Osteocyte (in vitro differentiated cells): ENCODE measurements around the gene UXT. TPM values are rescaled to one million over a fixed set of nuclear protein-coding genes. Genes with fewer than 3 reads are reported as not detected.
A peak's percentile ranks its signal among the peaks of the same experiment; 100 is the strongest.
"Not testable (repeated sequence)": the region's sequence is repeated elsewhere in the genome, so short reads cannot be mapped to it uniquely, and the experiment has no call there.

Experiments
- DNase-seq: peaks from one replicate; pipeline ENCODE4 v3.0.0; 2021; ENCODE audit warnings: mixed read lengths; ENCODE audit not compliant: unreplicated experiment; ENCODE audit errors: extremely low spot score
- H3K27ac Mint-ChIP-seq: one replicate; pipeline ENCODE4 v1.8.0; 2021; ENCODE audit warnings: mild to moderate bottlenecking, mixed read lengths; ENCODE audit not compliant: unreplicated experiment
- H3K27me3 Mint-ChIP-seq: one replicate; pipeline ENCODE4 v1.8.0; 2021; ENCODE audit warnings: mixed read lengths; ENCODE audit not compliant: unreplicated experiment
- H3K36me3 Mint-ChIP-seq: one replicate; pipeline ENCODE4 v1.8.0; 2021; ENCODE audit warnings: mixed read lengths; ENCODE audit not compliant: unreplicated experiment
- H3K4me1 Mint-ChIP-seq: one replicate; pipeline ENCODE4 v1.8.0; 2021; ENCODE audit warnings: mixed read lengths; ENCODE audit not compliant: unreplicated experiment
- H3K4me3 Mint-ChIP-seq: one replicate; pipeline ENCODE4 v1.8.0; 2021; ENCODE audit warnings: mild to moderate bottlenecking, moderate library complexity, mixed read lengths; ENCODE audit not compliant: unreplicated experiment
- H3K9me3 Mint-ChIP-seq: one replicate; pipeline ENCODE4 v1.8.0; 2021; ENCODE audit warnings: mixed read lengths; ENCODE audit not compliant: unreplicated experiment
- CTCF ChIP-seq: fragments of 200-600 bp; sonication (generic); IDR thresholded peaks from 2 replicates; pipeline ENCODE4 v1.5.0; 2021; ENCODE audit warnings: antibody characterized with exemption, mild to moderate bottlenecking, moderate library complexity
- total RNA-seq: library from RNA; stranded (reverse); gene quantifications from 2 replicates; pipeline ENCODE4 v1.2.1, GENCODE V29; 2021

The UXT gene
- total RNA-seq, 1 donor from 2014 or later: 69.6 TPM

DNA sequence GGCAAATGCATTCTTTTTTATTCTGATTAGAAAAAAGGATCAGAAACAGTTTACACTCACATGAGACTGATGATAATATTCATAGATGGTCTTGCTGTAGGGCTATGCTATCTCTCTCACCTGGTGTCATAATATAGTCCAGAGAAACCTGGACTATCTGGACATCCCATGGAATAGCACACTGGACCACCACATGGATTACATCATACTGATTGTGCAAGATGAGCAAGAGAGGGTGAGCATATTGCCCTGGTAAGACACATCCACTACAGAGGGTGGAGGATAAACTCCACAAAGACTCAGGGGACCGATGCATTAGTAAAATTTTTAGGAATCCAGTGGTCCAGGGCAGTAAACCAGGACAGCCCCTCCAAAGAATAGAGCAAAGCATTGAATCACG lies 47.5 kb downstream of the UXT start:
- no peaks in the 10 kb centered on the region for H3K9me3 Mint-ChIP-seq
- peaks cover 2% of the 10 kb centered on the region for H3K4me1 Mint-ChIP-seq
- no peak for DNase-seq
- peaks cover 5% of the 10 kb centered on the region for H3K27me3 Mint-ChIP-seq
- TF ChIP-seq CTCF: no peak
- H3K36me3 Mint-ChIP-seq: no peaks in the 10 kb centered on the region
- no peak overlapping the region for H3K27ac Mint-ChIP-seq
- no peak overlapping the region for H3K4me3 Mint-ChIP-seq

DNA sequence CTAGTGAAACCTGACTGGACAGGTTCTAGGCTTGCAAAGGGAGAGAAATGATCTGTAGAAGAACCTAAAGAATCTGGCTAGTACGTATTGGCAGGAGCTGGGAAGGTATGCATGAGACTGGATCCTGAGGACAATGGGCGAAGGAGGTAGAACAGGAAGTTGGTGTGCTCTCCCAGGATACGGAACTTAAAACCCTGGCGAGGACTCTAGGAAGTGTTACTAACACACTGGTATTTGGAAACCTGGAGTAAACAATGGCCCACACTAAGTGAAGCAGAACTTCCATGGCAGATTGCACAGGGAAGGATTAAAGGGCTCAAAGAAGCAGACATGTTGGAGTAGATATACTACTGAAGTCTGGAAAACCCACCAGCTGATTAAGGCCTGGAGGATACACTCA lies 48.5 kb downstream of the UXT start:
- H3K9me3 Mint-ChIP-seq: no peaks in the 10 kb centered on the region
- no peak overlapping the region for H3K27ac Mint-ChIP-seq
- DNase-seq: no peak
- H3K4me1 Mint-ChIP-seq: peaks cover 2% of the 10 kb centered on the region
- H3K36me3 Mint-ChIP-seq: no peaks in the 10 kb centered on the region
- no peaks in the 10 kb centered on the region for H3K27me3 Mint-ChIP-seq
- H3K4me3 Mint-ChIP-seq: no peak overlapping the region
- TF ChIP-seq CTCF: no peak

DNA sequence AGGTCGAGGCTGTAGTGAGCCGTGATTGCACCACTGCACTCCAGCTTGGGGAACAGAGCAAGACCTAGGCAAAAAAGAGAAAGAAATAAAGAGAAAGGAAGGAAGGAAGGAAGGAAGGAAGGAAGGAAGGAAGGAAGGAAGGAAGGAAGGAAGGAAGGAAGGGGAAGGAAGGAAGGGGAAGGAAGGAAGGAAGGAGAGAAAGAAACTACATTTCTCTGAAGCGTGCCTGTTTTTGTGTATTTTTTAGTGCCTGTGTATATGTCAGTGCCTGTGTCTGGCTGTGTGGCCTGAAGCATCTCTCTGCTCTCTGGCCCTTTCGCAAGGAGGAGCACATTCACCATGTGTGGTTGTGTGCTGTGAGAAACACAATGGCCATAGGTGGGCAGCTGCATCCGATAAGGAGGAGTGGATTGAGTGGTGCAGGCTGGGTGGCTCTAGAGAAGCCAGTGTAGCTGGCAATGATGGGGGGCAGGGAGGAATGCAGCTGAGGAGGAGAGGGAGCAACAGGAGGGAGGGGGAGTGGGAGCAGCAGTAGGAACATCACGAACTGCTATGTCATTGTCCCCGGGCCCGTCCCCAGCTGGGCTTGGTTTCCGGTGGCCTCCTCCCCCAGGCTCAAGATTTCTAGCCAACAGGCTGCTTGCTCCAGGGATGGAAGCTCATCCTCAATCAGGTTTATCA lies 50.7 kb downstream of the UXT start:
- Mint-ChIP-seq H3K9me3 (no peaks in the 10 kb centered on the region), H3K27me3 (no peaks in the 10 kb centered on the region), H3K4me1 (peaks cover 2% of the 10 kb centered on the region), H3K36me3 (no peaks in the 10 kb centered on the region), H3K4me3 (no peak overlapping the region), H3K27ac (no peak overlapping the region)
- peak; percentile 76 for DNase-seq
- TF ChIP-seq CTCF: no peak

- H3K9me3 Mint-ChIP-seq: no peaks in the 10 kb centered on the region
These were observed 51.9 kb downstream of the UXT start for GRCh38 chrX:47607091-47607490.

GRCh38 chrX:47605024-47605423 lies 54.0 kb downstream of the UXT start:
- no peak overlapping the region for H3K27ac Mint-ChIP-seq
- H3K27me3 Mint-ChIP-seq: peaks cover 2% of the 10 kb centered on the region
- no peaks in the 10 kb centered on the region for H3K36me3 Mint-ChIP-seq
- no peak for DNase-seq
- H3K4me1 Mint-ChIP-seq: peaks cover 2% of the 10 kb centered on the region
- no peak overlapping the region for H3K4me3 Mint-ChIP-seq
- TF ChIP-seq CTCF: no peak
- H3K9me3 Mint-ChIP-seq: peaks cover 16% of the 10 kb centered on the region

More at GRCh38 chrX:47607091-47607490, 51.9 kb downstream of the UXT start:
- Mint-ChIP-seq H3K4me1 (peaks cover 2% of the 10 kb centered on the region), H3K36me3 (no peaks in the 10 kb centered on the region), H3K4me3 (no peak overlapping the region), H3K27ac (no peak overlapping the region), H3K27me3 (no peaks in the 10 kb centered on the region)
- DNase-seq: peak; percentile 10
- TF ChIP-seq CTCF: no peak

DNA sequence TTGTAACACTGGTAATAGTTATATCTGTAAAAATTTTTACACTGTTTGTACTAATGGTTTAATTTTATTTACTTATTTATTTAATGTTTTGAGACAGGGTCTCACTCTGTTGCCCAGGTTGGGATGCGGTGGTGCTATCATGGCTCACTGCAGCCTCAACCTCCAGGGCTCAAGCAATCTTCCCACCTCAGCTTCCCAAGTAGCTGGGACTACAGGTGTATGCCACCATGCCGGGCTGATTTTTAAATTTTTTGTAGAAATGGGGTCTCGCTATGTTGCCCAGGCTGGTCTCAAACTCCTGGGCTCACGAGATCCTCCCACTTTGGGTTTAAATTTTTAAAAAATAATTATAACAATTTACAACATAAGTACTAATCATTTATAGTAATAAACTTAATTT lies 55.9 kb downstream of the UXT start:
- not testable (repeated sequence) for H3K4me3 Mint-ChIP-seq, H3K27ac Mint-ChIP-seq, H3K4me1 Mint-ChIP-seq, H3K36me3 Mint-ChIP-seq, H3K27me3 Mint-ChIP-seq
- peak; percentile 5 for DNase-seq
- H3K9me3 Mint-ChIP-seq: peaks cover 22% of the 10 kb centered on the region
